Activated CD4-positive, alpha-beta T cell treated with anti-CD3 and anti-CD28 coated beads, Interleukin-2, Interleukin-6, amounts not matched to agents 100 ng/mL and 50 ng/mL, durations not matched to agents 16 hours and 8 hours (primary cell): ENCODE data around the gene BBS12.

Experiments
- DNase-seq: peaks from one replicate; pipeline ENCODE4 v3.0.0-alpha.2; 2020

BBS12 gene

DNA sequence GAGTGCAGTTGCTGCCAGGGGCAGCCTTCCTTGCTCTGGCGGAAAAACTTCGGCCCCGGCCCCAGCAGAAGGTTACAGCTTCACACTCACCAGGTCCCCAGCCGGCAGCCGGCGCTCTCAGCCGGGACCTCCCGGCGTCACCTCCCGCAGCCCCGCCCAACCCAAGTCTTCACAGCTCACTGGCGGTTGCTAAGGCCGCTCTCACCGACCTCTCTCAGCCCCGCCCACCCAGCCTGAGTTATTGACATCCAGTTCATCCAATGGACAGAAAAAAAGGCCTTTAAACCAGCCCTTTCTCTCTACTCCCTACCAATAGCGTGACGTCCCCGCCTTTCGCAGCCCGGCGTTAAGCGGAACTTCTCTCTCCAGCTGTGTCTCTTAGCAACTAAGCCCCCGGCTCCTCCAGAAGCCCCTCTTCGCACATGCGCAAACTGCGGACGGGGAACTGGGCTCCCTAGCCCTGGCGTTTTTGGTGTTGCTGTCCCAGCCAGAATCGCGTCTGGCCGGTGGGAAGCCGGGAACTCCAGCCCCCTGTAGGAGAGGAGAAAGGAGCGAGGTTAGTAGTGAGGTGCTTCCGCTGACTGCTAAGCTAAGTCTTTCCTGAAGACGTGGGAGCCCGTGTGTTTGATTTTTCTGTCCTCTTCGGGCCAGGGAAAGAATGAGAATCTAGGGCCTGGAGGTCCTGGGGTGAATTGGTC is at the start of gene BBS12:
Gene BBS12 (plus strand): TSS at position 376 of the 698 bp plus-strand sequence. CDS start 9,189 bp downstream, outside the sequence.
- DNase-seq: peak; percentile 99

DNA sequence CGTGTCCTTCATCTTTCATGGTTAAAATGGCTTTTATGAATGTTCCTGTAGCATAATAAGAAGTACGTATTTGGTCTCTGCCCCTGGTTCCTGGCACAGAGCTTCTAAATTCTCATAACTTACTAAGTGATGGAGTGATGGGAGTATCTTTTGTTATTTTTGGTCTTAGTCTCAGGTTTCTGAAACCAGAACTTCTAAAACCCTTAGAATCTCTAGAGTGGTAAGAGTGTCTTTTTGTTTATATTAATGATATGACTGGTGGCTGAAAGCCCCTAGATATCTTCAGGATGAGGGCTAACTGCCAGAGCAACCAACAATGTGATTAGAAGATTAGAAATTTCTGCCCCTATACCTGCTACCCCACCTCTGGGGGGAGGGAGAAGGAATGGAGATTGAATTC is 45.8 kb upstream of the BBS12 start:
- DNase-seq: no peak

DNA sequence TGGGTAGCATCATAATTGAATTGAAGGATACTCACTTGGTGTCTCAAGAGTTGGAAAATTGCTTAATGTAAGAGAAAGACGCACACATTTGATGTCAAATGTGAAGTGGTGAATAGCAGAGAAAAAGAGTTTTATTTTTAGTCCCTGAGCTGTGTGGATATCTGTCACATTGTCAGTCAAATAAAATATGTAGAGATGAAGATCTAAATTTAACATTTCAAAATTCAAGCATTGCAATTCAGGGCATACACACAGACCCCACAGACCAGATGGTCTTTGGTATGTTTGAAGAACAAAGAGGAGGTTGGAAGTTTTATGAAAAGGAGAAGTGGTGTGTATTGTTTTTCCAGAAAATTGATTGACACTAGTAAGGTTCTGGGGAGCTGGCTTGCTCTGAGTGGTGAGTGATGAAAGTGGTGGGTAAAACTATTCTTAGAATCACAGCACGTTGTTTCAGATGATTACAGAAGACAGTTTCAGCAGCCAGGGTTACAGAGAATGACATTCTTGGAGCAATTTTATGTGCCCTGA is 44.9 kb upstream of the BBS12 start:
- peak; percentile 65 for DNase-seq

DNA sequence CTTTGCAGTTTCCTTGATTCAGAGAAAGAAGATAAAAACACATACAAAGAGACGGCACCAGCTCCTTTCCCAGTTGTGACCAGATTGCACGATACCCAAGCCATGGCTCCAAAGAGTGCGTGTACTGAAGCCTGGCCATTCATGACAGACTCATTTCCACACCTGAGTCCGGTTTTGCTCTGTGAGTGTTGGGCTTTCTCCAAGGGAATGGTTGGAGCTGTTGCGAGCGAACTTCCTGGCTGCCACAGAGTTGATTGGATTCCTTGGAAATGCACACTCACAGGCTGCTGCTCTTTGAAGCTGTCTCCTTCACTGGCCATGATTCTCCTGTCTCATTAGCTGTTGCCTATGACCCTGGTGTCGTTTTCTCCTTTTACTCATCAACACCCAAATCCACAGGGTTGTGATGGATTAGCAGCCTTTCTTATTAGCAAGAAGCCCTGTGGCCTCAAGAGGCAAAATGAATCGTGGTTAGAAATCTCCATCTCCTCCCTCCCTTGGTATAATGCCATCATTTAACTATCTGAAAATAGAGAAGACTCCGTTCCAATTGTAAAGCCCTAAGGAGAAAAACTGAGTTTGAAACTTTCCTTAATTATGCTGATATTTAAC is 43.9 kb upstream of the BBS12 start:
- DNase-seq: no peak

DNA sequence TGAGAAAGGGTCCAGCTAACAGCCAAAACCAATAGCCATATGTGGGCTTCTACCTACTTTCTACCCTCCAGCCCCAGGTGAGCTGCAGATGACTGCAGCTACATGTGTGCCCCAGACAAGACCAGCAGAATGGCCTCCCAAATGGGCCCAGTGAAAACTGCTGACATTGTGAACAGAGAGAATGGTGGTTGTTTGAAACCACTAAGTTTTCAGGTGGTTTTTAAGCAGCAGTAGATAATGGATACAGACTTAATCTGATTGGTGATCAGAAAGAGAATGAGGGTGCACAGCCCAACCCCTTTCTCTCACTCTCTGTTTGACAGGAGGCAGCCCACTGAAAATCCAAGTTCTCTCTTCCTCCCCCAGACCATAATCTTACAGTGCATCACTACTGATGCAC is 42.5 kb upstream of the BBS12 start:
- peak; percentile 84 for DNase-seq

DNA sequence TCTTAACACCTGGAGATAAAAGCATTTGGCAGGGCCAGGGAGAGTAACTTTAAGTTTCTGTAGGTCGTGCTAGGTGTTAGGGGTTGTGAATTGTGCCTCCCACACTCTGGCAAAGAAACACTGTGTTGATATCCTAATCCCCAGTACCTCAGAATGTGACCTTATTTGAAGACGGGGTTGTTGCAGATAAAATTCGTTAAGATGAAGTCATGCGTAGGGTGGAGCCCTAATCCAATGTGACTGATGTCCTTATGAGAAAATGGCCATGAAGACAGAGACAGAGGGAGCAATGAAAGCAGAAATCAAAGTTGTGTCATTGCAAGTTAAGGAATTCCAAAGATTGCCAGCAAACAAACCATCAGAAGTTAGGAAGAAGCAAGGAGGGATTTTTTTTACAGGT is 40.5 kb upstream of the BBS12 start:
- DNase-seq: no peak

DNA sequence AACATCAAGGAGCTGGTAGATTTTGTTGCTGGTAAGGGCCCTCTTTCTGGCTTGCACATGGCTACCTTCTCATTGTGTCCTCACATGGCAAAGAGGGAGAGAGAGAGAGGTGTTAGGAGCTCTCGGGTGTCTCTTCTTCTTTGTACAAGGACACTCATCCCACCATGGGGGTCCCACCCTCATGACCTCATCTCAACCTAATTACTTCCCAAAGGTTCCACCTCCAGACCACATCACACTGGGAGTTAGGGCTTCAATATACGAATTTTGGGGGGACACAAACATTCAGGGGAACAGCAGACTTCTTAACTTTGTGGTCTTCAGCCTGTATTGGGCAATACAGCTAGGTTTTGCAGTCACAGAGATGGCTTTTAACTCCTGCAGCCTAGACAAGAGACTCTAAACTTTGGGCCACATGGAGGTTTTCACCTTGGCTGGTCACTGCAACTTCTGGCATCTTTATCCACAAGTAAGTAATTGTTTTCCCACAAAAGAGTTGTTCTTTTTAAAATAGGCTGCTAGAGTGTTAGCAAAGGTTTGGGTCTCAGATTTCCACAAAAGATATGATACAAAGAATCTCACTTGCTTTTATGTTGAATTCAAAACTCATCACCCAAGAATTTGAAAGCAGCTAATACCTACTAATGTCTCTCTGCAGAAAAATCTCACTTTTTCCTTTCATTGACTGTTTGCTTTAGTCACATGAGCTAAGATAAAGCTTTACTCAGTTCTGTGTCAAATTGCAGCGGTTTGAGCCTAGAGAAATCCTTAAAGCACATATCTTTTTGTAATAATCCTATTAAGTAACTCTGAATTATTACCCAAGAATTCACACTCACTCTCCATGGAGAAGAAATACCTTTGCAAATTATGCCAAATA is 39.6 kb upstream of the BBS12 start:
- no peak for DNase-seq

DNA sequence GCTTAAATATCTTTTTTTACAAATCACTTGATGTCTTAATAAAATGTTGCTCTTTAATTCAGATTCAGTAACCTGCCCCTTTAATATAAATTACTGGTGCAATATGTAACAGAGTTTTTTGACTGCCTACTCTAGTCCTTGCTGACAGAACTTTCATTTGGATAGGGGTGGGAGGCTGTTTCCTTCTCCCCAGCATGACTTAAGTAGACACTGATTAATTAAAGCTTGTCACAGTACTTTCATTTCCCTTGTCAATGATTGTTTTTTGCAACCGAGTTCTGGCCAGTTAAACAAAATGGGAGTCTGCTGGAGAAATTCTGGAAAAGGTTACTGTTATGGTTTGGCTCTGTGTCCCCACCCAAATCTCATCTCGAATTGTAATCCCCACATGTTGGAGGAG is 37.3 kb upstream of the BBS12 start:
- DNase-seq: no peak

DNA sequence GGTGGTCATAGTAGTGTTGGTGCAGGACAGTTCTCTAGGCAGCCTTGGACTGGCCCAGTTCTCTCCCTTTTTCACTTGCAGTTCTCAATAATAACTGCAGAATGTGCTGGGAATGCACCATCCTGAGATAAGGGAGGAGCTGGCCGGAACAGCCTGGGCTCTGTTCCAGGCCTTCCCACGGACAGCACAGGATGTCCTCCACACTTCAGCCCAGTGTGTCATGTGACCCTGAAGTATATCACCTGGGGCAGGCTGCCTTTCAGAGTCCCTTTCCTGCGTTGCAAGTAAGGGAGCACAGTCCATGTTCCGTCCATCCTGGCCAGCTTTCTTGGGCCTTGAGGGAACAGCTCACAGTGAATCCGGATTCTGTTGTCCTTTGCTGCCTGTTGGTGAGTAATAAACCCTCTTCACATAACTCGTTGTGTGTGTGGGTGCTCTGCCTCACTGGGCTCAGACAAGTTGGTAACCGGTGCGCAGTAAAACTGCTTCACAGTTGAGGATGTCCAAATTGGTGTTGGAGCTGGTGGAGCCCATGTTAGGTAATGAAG is 32.3 kb upstream of the BBS12 start:
- DNase-seq: no peak

DNA sequence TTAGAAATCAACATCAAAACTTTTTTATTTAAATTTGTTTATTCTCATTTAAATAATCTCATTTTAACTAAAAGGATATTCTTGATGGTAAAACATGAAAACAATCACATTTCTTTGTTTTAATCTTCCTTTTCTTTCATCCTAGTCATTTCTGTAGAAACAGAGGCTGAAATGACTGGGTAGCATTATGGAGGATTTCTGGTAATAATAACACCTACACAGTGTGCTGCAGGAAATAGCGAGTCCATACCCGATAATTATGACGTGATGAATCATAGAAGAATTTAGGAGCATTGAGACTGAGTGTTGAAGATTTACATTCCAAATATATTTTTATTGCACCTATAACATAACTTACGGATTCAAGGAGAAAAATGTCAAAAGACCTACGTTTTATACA is 31.4 kb upstream of the BBS12 start:
- peak; percentile 82 for DNase-seq

DNA sequence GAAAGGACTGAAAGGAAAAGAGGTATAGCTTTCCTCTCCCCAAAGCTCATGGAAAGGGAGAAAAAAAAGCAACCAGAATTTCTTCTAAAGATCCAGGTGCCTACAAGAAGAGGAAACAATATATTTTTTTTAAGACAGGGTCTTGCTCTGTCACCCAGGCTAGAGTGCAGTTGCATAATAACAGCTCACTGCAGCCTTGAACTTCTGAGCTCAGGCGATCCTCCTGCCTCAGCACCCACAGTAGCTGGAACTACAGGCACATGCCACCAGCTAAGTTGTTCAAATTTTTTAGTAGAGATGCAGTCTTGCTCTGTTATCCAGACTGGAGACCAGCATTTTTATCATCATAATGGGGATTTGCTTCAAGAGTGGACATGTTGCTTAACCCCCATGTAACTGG is 30.5 kb upstream of the BBS12 start:
- no peak for DNase-seq

DNA sequence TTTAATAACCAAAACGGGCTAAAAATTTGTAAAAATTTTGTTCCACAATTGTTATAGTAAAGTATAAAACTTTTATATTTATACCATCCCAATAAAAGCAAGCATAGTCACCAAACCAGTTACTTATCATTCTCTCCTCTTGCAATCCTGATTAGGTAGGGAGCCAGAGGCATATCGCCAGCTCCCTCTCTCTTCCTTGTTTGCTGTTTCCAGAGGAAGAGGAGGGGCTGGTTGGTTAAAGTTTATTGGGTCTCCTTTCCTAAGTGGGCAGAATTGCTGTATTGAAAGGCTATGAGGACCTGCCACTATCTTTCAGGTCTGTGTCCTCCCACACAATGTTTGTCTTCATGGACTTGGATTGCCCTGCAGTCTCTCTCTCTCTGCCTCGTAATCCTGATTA is 29.6 kb upstream of the BBS12 start:
- DNase-seq: no peak

DNA sequence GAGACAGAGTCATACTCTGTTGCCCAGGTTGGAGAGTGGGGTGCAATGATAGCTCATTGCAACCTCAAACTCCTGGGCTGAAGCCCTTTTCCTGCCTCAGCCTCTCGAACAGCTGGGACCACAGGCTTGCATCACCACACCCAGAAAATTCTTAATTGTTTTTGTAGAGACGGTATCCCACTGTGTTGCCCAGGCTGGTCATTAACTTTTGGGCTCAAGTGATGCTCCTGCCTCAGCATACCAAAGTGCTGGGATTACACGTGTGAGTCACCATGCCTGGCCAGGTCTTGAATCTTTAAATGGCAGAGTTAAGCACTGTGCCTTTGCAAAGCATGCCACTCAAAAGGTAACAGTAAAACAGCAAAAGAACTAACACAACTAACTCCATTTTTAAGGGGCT is 28.6 kb upstream of the BBS12 start:
- DNase-seq: no peak

DNA sequence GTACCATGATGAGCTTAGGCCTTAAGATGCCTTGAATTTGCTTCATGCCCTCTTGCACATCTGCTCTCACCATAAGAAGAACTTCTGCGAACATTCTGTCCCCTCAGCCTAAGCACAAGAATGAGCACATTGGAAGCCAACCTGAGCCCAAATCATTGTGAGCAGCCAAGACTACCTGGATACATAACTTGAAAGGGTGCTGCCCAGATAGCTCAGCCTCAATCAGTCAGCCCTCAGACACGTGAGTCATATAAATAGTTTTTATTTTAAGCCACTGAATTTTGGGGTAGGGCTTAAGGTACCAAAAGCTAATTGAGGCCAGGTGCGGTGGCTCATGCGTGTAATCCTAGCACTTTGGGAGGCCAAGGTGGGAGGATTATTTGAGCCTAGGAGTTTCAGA is 27.5 kb upstream of the BBS12 start:
- peak; percentile 64 for DNase-seq

DNA sequence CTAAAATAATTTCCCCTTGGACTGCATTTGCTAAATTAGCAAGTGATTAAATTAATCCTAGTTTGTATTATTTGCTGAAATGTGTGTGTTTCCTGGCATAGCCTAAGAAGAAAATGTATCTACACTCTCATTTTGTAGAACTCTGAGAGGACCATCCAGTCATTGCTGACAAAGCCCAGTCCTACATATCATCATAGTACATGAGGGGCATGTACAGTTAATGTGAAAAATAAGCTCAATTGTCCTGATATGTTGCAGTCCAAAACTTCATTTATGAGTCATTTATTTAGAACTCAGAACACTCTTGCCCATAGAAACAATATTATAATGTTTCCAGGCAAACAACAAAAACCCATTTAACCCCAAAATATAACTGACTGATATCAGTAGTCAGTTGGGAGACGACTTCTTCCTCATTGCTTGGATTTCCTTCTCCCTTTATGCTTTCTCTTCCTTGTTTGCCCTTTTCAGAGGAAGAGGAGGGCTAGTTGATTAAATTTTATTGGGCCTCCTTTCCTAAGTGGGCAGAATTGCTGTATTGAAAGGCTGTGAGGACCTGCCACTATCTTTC is 26.9 kb upstream of the BBS12 start:
- DNase-seq: peak; percentile 67

DNA sequence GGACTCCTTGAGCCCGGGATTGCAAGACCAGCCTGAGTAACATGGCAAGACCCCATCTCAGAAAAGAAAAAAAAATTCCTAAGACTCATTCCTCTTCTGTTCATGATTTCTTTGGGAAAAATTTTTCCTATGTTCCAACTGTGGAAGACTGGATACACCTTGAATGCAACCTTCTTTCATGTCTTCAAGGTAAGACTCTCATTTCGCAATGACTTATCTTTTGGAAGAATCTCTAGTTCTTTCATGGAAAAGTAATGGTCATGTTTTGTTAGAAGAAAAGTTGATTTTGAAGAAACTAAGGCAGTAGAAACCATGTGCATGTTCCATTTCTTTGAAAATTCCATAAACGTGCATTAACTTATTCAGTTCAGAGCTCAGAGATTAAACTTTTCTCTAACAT is 26.0 kb upstream of the BBS12 start:
- DNase-seq: no peak

DNA sequence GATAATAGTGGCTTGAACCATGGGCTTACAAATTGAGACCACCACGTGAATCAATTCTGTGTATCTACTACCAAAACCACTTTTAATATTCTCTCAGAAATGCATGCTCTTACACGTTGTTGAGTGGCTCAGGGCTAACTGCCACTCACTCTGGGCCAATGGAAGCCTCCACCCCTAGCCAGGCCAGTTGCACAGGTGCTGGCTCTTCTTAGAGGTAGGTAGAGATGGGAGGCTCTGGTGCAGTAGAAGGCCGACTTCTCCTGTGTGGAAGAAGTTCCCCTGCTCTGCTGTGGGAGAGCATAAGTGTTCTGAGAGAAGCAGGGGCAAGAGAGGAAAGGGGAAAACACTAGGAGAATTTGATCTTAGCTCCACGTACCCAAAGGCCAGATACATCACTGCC is 25.0 kb upstream of the BBS12 start:
- peak; percentile 67 for DNase-seq

DNA sequence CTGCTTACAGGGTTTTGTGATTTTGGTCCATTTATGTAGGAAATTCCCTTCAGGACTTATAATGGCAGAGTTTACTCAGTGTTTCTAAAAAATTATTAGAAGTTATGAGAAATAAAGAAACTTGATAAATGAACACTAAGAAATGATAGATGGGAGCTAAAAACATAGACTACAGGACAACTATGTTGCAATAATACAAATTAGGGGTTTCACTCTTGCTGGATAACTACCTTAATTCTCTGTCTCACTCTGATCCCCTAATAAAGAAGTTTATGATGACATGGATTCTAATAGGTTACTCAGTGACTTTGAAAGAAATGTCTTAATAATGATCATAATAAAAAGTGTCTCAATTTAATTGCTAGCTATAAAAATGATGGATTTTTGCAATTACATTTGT is 23.3 kb upstream of the BBS12 start:
- no peak for DNase-seq

DNA sequence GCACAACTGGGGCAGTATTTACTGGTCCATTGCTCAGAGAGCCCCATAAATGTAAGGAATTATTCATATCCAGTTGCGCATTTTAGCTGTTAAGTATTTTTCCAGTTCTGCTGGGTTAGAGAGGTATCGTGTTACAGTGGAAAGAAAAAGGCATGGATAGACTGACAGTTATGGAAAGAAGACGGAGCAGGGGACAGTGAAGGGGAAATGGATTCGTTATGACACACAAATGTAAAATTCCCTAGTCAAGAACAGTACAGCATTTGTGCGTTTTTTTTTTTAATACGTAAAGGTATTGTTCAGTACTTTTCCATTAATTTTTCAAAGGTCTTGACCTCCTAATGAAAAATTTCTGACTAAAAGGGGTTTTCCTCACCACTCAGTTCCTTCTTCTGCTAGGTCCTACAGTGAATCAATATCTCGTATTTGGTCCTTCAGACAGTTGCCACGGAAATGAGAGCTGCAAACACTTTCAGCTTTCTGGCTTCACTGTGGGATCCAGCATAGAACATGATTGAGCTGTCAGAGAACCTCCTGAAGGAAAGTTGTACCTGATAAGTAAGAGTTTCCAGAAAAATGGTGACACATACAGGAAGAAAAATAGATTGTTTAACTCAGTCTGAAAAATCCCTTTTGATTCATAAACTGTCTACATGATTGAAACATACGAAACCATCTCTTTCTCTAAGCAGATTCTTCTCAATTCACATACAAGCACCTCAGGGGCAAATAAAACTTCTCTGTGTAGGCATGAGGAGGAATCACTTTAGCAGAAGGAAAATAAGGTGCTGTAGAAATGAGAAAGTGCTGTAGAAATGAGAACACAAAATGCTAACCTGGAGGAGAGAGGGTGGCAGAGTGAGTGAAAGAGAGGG is 21.8 kb upstream of the BBS12 start:
- DNase-seq: peak; percentile 86

DNA sequence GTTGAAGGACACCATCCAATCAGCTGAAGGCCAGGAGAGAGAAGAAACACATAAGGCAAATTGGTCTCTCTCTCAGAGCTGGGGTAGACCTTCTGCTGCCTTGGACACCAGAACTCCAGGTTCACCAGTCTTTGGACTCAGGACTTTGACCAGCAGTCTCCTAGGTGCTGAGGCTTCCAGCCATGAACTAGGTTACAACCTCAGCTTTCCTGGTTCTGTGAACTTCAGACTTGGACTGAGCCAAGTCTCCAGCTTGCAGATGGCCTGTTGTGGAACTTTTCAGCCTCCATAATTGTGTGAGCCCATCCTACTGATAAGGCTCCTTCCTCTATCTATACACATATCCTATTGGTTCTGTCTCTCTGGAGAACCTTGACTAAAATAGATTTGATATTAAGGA is 20.6 kb upstream of the BBS12 start:
- DNase-seq: no peak

DNA sequence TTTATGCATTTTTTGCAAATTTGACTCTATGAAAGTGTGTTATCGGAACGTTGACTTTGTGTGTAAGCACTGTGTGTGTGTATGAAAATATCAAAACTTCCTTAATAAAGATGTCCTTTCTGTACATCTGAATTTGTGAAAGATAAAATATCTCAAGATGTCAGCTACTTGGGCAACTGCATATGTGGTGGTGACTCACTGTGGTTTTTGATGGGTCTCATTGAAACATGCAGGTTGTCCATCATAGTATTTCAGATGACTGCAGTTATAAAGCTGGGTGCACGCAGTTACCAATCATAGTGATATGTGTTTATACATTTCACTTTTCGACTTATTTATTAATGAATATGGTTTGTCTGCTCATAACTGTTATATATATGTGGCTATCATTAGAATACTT is 19.7 kb upstream of the BBS12 start:
- peak; percentile 75 for DNase-seq

DNA sequence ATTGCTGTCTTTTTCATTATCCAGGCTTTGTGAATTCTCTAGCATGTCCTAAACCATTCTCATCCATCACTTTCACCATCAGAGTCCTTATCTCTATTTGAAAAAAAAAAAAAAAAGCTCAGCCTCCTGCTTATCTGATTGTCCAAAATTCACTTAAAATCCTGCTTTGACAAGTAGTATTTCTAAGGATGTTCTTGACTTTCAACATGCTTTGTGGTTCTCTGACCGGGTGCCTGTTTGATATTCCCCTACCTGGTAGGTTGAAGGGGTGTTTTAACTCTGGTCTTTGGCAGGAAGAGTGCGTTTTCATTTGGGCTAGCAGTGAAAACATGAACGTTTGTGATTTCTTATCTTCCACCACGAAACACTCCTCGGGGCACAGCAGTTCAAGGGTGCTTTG is 17.3 kb upstream of the BBS12 start:
- DNase-seq: peak; percentile 52
